Measurements from ENCODE around the gene RPS6KA2.
"Not testable (repeated sequence)": the region's sequence is repeated elsewhere in the genome, so short reads cannot be mapped to it uniquely, and the experiment has no call there.

Gene RPS6KA2

GRCh38 chr6:166529586-166529985 lies 97.5 kb downstream of the RPS6KA2 start:
- H3K4me3 ChIP-seq (ENCODE audit: low read depth, low read length) = no peak overlapping the region
- in situ Hi-C loops (cut with HindIII; ENCODE audit: low pct_ligation_motif_present, low sequenced_read_pairs) = no loop called here
- H3K27ac ChIP-seq = no peak overlapping the region
- no peak for TF ChIP-seq CTCF (IDR thresholded peaks at IDR 0.05; ENCODE audit: low read depth, low read length, missing control alignments)
- no peak for DNase-seq
- H3K36me3 ChIP-seq (replicated peaks) = no peaks in the 10 kb centered on the region
- no peaks in the 10 kb centered on the region for H3K27me3 ChIP-seq (replicated peaks)

GRCh38 chr6:166529058-166529457 lies 98.0 kb downstream of the RPS6KA2 start:
- DNase-seq; H3K27ac ChIP-seq; in situ Hi-C loops (cut with HindIII; ENCODE audit: low pct_ligation_motif_present, low sequenced_read_pairs); H3K36me3 ChIP-seq (replicated peaks); H3K4me3 ChIP-seq (ENCODE audit: low read depth, low read length); H3K27me3 ChIP-seq (replicated peaks): not testable (repeated sequence)

GRCh38 chr6:166527849-166528248 lies 99.2 kb downstream of the RPS6KA2 start:
- Histone ChIP-seq H3K27me3 (replicated peaks) (no peaks in the 10 kb centered on the region), H3K4me3 (ENCODE audit: low read depth, low read length) (no peak overlapping the region), H3K36me3 (replicated peaks) (no peaks in the 10 kb centered on the region), H3K27ac (no peak overlapping the region)
- DNase-seq = no peak
- in situ Hi-C loops (cut with HindIII; ENCODE audit: low pct_ligation_motif_present, low sequenced_read_pairs) = no loop called here
- TF ChIP-seq CTCF (IDR thresholded peaks at IDR 0.05; ENCODE audit: low read depth, low read length, missing control alignments) = no peak

GRCh38 chr6:166526937-166527336 lies 100.1 kb downstream of the RPS6KA2 start:
- Histone ChIP-seq H3K4me3 (ENCODE audit: low read depth, low read length) (no peak overlapping the region), H3K27ac (no peak overlapping the region), H3K27me3 (replicated peaks) (no peaks in the 10 kb centered on the region), H3K36me3 (replicated peaks) (no peaks in the 10 kb centered on the region)
- DNase-seq = no peak
- no peak for TF ChIP-seq CTCF (IDR thresholded peaks at IDR 0.05; ENCODE audit: low read depth, low read length, missing control alignments)
- in situ Hi-C loops (cut with HindIII; ENCODE audit: low pct_ligation_motif_present, low sequenced_read_pairs) = no loop called here

GRCh38 chr6:166525567-166525966 lies 101.5 kb downstream of the RPS6KA2 start:
- DNase-seq = no peak
- Histone ChIP-seq H3K27me3 (replicated peaks) (no peaks in the 10 kb centered on the region), H3K36me3 (replicated peaks) (no peaks in the 10 kb centered on the region), H3K4me3 (ENCODE audit: low read depth, low read length) (no peak overlapping the region), H3K27ac (no peak overlapping the region)
- in situ Hi-C loops (cut with HindIII; ENCODE audit: low pct_ligation_motif_present, low sequenced_read_pairs) = no loop called here
- TF ChIP-seq CTCF (IDR thresholded peaks at IDR 0.05; ENCODE audit: low read depth, low read length, missing control alignments) = no peak

- DNase-seq = no peak
- in situ Hi-C loops (cut with HindIII; ENCODE audit: low pct_ligation_motif_present, low sequenced_read_pairs) = no loop called here
- H3K4me3 ChIP-seq (ENCODE audit: low read depth, low read length) = no peak overlapping the region
- TF ChIP-seq CTCF (IDR thresholded peaks at IDR 0.05; ENCODE audit: low read depth, low read length, missing control alignments) = no peak
- H3K27ac ChIP-seq = no peak overlapping the region
- no peaks in the 10 kb centered on the region for H3K27me3 ChIP-seq (replicated peaks)
- no peaks in the 10 kb centered on the region for H3K36me3 ChIP-seq (replicated peaks)
These were observed 103.1 kb downstream of the RPS6KA2 start for GRCh38 chr6:166523782-166524559.

Data from brain microvascular endothelial cell (primary cell).